ENCODE data around the gene HOXB4. TPM values are rescaled to one million over a fixed set of nuclear protein-coding genes. Genes with fewer than 3 reads are reported as not detected.

HOXB4 gene
- total and polyA plus RNA-seq, 2 of the 4 experiments (the other 2 are of a cell fraction): 2.0 to 8.5 TPM

DNA sequence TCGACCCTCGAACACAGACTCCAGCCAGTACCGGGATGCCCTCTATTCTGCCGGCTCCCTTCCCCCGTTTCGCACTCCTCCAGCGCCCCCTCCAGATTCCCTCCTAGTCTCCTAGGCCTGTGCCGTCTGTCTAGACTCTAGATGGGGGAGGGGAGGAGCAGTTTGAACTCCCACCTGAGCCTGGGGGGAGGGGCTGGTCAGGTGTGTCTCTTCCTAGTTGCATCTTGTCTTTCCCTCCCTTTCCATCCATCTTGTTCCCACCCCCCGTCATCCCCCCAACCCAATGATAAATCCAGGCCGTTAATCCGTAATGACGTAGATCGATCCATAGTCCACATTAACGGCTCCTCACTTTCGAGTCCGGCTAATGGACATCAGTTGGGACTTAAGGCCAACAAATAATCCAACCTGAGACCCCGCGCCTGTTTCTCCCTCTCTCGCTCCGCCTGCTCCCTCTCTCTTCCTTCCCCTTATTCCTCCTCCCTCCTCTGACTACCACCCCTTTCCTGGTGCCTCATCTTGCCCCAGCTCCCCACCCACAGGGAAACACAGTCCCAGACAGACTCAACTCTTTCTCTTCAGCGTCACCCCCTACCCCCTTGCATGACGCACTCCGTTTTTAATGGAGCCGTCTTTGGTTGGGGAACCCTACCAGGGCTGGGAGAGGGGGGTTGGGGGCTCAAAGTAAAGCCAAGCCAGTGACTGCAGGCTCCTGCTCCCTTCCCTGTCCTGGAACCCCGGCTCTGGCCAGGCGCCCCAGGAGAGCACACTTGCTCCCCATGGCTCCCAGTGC lies 18.8 kb upstream of the HOXB4 start:
- peak overlapping the region; percentile 30 for H4K5ac ChIP-seq (ENCODE audit: low read depth, low read length)
- H3K18ac ChIP-seq (ENCODE audit: low read depth, low read length): peak overlapping the region; percentile 44
- peak overlapping the region; percentile 99 for H3K27ac ChIP-seq (ENCODE audit: insufficient read depth, low read length)
- 0 out of 2 replicates have a peak, but pooled peaks cover 3% of the 10 kb centered on the region for H3K9me1 ChIP-seq (ENCODE audit: insufficient read depth, low read length)
- peak overlapping the region; percentile 88 to 90 for H4K8ac ChIP-seq (ENCODE audit: low read depth in 2 of 2, low read length in 2 of 2)
- ATAC-seq (ENCODE audit: low read depth) (peak; percentile 22), DNase-seq (peak; percentile 89)
- peak overlapping the region; percentile 71 for H2AFZ ChIP-seq (replicated peaks; ENCODE audit: low read length, poor library complexity)
- H2AK5ac ChIP-seq (ENCODE audit: low read depth, low read length): peak overlapping the region; percentile 96
- H3K79me1 ChIP-seq (ENCODE audit: low read depth in 1 of 2, low read length in 2 of 2): peaks cover 23 to 36% of the 10 kb centered on the region in 2 experiments; a peak in 3 of 4 replicates
- peak overlapping the region; percentile 98 for H3K4ac ChIP-seq (ENCODE audit: low read depth, low read length)
- H4K91ac ChIP-seq (ENCODE audit: insufficient read depth, low read depth, low read length): peak overlapping the region; percentile 92
- peaks cover 11% of the 10 kb centered on the region for H4K20me1 ChIP-seq (ENCODE audit: insufficient read depth, low read length)
- H2BK15ac ChIP-seq (ENCODE audit: low read depth, low read length): peak overlapping the region; percentile 53; the same call in 1 of the 3 replicates
- H3K23ac ChIP-seq (ENCODE audit: low read depth, low read length): peak overlapping the region; percentile 98
- WGBS, 2 experiments (ENCODE audit: extremely low coverage in 2 of 2, insufficient read length in 1 of 2): 0% methylated on average over 11 of the region's 26 CpGs; no CpG with 5 or more reads in 1 of the 2 experiments
- BruUV-seq (replicated peaks): no TSS peak
- H3K56ac ChIP-seq (ENCODE audit: extremely low read depth, insufficient read depth, low read length): peak overlapping the region; percentile 87
- peak overlapping the region; percentile 96 for H2AK9ac ChIP-seq (replicated peaks; ENCODE audit: low read depth, low read length, poor library complexity)
- H3K36me3 ChIP-seq (ENCODE audit: control insufficient read depth, insufficient read depth, low read length): peaks cover 11% of the 10 kb centered on the region; the same call in 1 of the 2 replicates
- ChIA-PET CTCF (interaction anchor here (1.7 kb wide), 1 partner anchor 245 kb away, joined by 5 read pairs; no protein-coding TSS in a partner anchor), POLR2A (ENCODE audit: unreplicated experiment) (interaction anchor here (0.7 to 1.1 kb wide), 2 partner anchors 16 to 17 kb away, joined by 4 read pairs; no protein-coding TSS in a partner anchor)
- intact Hi-C loops (cut with micrococcal nuclease): no loop called here
- H3K27me3 ChIP-seq (ENCODE audit: control insufficient read depth, insufficient read depth, low read length): no peaks in the 10 kb centered on the region
- H2BK20ac ChIP-seq (ENCODE audit: low read depth, low read length): peak overlapping the region; percentile 48; the same call in 1 of the 2 replicates
- no peaks in the 10 kb centered on the region for H3K9me3 ChIP-seq (ENCODE audit: control insufficient read depth, insufficient read depth, low read length)
- peak overlapping the region; percentile 97 for H3K14ac ChIP-seq (replicated peaks; ENCODE audit: low read depth, low read length)
- dilution Hi-C loops (cut with HindIII; ENCODE audit: low sequenced_read_pairs, unreplicated experiment): no loop called here
- in situ Hi-C loops (cut with MboI; ENCODE audit: low sequenced_read_pairs): loop anchor here (5.0 to 10.0 kb wide), 2 partner anchors 260 to 572 kb away; no protein-coding TSS in a partner anchor
- peak overlapping the region; percentile 99 for H3K9ac ChIP-seq (ENCODE audit: low read depth, low read length)
- peak overlapping the region; percentile 95 for H3K4me2 ChIP-seq (ENCODE audit: low read depth, low read length)
- H3K4me3 ChIP-seq (ENCODE audit: insufficient read depth, low read depth, low read length): peak overlapping the region; percentile 78
- peaks cover 12% of the 10 kb centered on the region for H3K4me1 ChIP-seq (ENCODE audit: control insufficient read depth, insufficient read depth, low read length)
- peak overlapping the region; percentile 95 for H2BK5ac ChIP-seq (ENCODE audit: low read depth, low read length, poor library complexity, severe bottlenecking)
- H2BK120ac ChIP-seq (ENCODE audit: low read depth, low read length): peak overlapping the region; percentile 90
- TF ChIP-seq FOS (IDR thresholded peaks at IDR 0.05; ENCODE audit: low read depth, low read length) (peak; percentile 34; the same call in 1 of the 2 replicates), NFE2L2 (IDR thresholded peaks at IDR 0.05; ENCODE audit: low read depth, low read length) (no peak), CHD1 (IDR thresholded peaks at IDR 0.05; ENCODE audit: low read depth, low read length) (no peak), SMC3 (IDR thresholded peaks at IDR 0.05; ENCODE audit: low read depth, low read length) (no peak), POLR2A (IDR thresholded peaks at IDR 0.05; ENCODE audit: low read depth, low read length) (peak; percentile 59; the same call in 1 of the 2 replicates), RAD21 (IDR thresholded peaks at IDR 0.05; ENCODE audit: low read length) (no peak), ELK1 (IDR thresholded peaks at IDR 0.05; ENCODE audit: borderline replicate concordance, low read depth, low read length) (no peak), CTCF (conservative IDR thresholded peaks at IDR 0.05; ENCODE audit: low read depth, low read length) (no peak), CEBPB (IDR thresholded peaks at IDR 0.05; ENCODE audit: low read depth, low read length) (no peak), MXI1 (IDR thresholded peaks at IDR 0.05; ENCODE audit: borderline replicate concordance, low read depth, low read length) (no peak), MAFK (IDR thresholded peaks at IDR 0.05; ENCODE audit: low read depth, low read length) (no peak), BHLHE40 (IDR thresholded peaks at IDR 0.05; ENCODE audit: low read depth, low read length) (no peak)
- TF ChIP-seq, protein P1, sequence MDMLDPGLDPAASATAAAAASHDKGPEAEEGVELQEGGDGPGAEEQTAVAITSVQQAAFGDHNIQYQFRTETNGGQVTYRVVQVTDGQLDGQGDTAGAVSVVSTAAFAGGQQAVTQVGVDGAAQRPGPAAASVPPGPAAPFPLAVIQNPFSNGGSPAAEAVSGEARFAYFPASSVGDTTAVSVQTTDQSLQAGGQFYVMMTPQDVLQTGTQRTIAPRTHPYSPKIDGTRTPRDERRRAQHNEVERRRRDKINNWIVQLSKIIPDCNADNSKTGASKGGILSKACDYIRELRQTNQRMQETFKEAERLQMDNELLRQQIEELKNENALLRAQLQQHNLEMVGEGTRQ (IDR thresholded peaks at IDR 0.05; ENCODE audit: low read depth, low read length): no peak
